Breast epithelium (tissue), 4 donors: ENCODE results near the gene GPR61. TPM values are rescaled to one million over a fixed set of nuclear protein-coding genes. Genes with fewer than 3 reads are reported as not detected.
A peak's percentile ranks its signal among the peaks of the same experiment; 100 is the strongest.

ENCODE experiments used
- DNase-seq, 2 donors: peaks; one replicate each; pipeline ENCODE4 v3.0.0-alpha.2; 2019; ENCODE audit warnings: low spot score in 2 of 2
- H3K27ac ChIP-seq, 2 donors: fragments of 200-600 bp; sonication (generic) in 1 of 2; one replicate each; pipeline ENCODE4 v1.5.1; 2016 to 2019; ENCODE audit warnings: mild to moderate bottlenecking in 1 of 2
- H3K27me3 ChIP-seq, 2 donors: fragments of 200-600 bp; sonication (generic) in 1 of 2; one replicate each; pipeline versions ENCODE4 v1.5.1 to v1.6.0; 2017 to 2019; ENCODE audit warnings: control low read depth in 1 of 2, mild to moderate bottlenecking in 1 of 2
- H3K36me3 ChIP-seq: fragments of 200-600 bp; one replicate; pipeline ENCODE4 v1.5.1; 2019
- H3K4me1 ChIP-seq, 2 donors: fragments of 200-600 bp; sonication (generic); one replicate each; pipeline ENCODE4 v1.5.1; 2016 to 2019; ENCODE audit warnings: control low read depth in 1 of 2
- H3K4me3 ChIP-seq, 3 donors: fragments of 200-600 bp; sonication (generic); 1 replicate in 2 of 3; 2 replicates in 1 of 3; pipeline ENCODE4 v1.5.1; 2016 to 2019; ENCODE audit warnings: mild to moderate bottlenecking in 3 of 3, moderate library complexity in 2 of 3
- H3K9me3 ChIP-seq, 2 donors: fragments of 200-600 bp; sonication (generic) in 1 of 2; one replicate each; pipeline ENCODE4 v1.5.1; 2016 to 2019; ENCODE audit warnings: control low read depth in 1 of 2
- CTCF ChIP-seq, 3 donors: fragments of 450-650 bp; IDR thresholded peaks; one replicate each; pipeline ENCODE4 v1.5.1; 2016 to 2017; ENCODE audit warnings: antibody characterized with exemption in 3 of 3, mild to moderate bottlenecking in 3 of 3, moderate library complexity in 3 of 3
- POLR2A ChIP-seq: fragments of 450-650 bp; IDR thresholded peaks from one replicate; pipeline ENCODE4 v1.6.1; 2016; ENCODE audit warnings: antibody characterized with exemption, mild to moderate bottlenecking, moderate library complexity
- POLR2AphosphoS5 ChIP-seq, 3 donors: sonication (generic); formaldehyde crosslinking; IDR thresholded peaks; one replicate each; pipeline ENCODE4 v1.6.1; 2017; ENCODE audit warnings: antibody characterized with exemption in 3 of 3
- intact Hi-C: fragments of 100-400 bp; cut with DNase I; formaldehyde crosslinking; loops from one replicate; pipeline ENCODE4 v1.15.1; 2023; ENCODE audit warnings: low total_unique reads
- total RNA-seq, 3 donors: library from RNA; depleted of rRNA; stranded (reverse); fragments of >200 nt; gene quantifications; one replicate each; pipeline ENCODE4 v1.1.0, GENCODE V29; 2016

The GPR61 gene
- total RNA-seq, 3 donors from 2014 or later = not detected

DNA sequence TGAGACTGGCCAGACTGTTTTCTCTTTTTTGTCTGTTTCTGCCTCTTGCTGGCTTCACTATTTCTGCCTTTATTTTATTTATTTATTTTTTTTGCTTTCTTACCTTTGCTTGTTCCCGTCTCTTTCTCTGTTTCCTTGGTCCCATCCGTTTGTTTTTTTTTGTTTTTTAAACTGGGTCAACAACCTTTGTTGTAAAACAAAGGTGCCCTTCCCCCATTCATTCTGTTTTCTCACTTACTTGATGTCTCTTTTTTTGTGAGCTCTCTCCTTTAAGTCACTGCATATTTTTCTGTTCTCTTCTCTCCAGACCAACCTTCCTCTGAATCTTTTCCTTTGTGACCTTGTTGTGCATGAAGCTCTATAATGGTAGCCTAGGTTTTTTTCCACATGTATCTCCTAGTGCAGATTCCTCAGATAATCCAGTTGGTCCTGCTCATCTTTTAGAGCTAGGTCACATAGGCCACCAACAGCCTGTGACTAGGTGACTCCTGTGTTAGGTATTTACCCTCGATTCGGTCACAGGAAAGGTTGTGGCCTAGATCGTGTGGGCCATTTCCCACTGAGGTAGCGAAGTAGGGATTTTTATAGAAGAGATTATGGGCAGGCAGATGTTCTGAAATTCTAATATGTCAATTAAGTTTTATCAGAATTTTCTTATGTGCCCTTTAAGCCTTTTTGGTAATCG is 24.7 kb downstream of the GPR61 start:
- intact Hi-C loops = no loop called here
- no peaks in the 10 kb centered on the region for H3K27me3 ChIP-seq

GRCh38 chr1:109565241-109565640 is 25.6 kb downstream of the GPR61 start:
- Histone ChIP-seq H3K4me1 (peaks cover 0 to 1% of the 10 kb centered on the region in 2 donors), H3K27ac (no peak overlapping the region), H3K4me3 (no peak overlapping the region), H3K36me3 (no peaks in the 10 kb centered on the region), H3K27me3 (no peaks in the 10 kb centered on the region), H3K9me3 (no peaks in the 10 kb centered on the region)
- intact Hi-C loops = no loop called here
- no peak for DNase-seq
- TF ChIP-seq CTCF (IDR thresholded peaks at IDR 0.05) (no peak), POLR2AphosphoS5 (IDR thresholded peaks at IDR 0.05) (no peak), POLR2A (no peak)

More for the DNA sequence above, 24.7 kb downstream of the GPR61 start:
- H3K36me3 ChIP-seq = no peaks in the 10 kb centered on the region
- H3K9me3 ChIP-seq = no peaks in the 10 kb centered on the region
- H3K4me3 ChIP-seq = no peak overlapping the region
- no peak for DNase-seq
- H3K4me1 ChIP-seq = no peaks in the 10 kb centered on the region
- H3K27ac ChIP-seq = no peak overlapping the region
- no peak for TF ChIP-seq POLR2AphosphoS5 (IDR thresholded peaks at IDR 0.05)
- no peak for TF ChIP-seq CTCF (IDR thresholded peaks at IDR 0.05)
- no peak for TF ChIP-seq POLR2A

GRCh38 chr1:109566982-109567381 is 27.3 kb downstream of the GPR61 start:
- H3K9me3 ChIP-seq = no peaks in the 10 kb centered on the region
- H3K36me3 ChIP-seq = no peaks in the 10 kb centered on the region
- no peak overlapping the region for H3K4me3 ChIP-seq
- intact Hi-C loops = no loop called here
- no peaks in the 10 kb centered on the region for H3K27me3 ChIP-seq
- no peak for DNase-seq
- no peak overlapping the region for H3K27ac ChIP-seq
- H3K4me1 ChIP-seq = peaks cover 0 to 5% of the 10 kb centered on the region in 2 donors
- no peak for TF ChIP-seq POLR2A
- no peak for TF ChIP-seq POLR2AphosphoS5 (IDR thresholded peaks at IDR 0.05)
- TF ChIP-seq CTCF (IDR thresholded peaks at IDR 0.05) = no peak

GRCh38 chr1:109567877-109568672 is 28.4 kb downstream of the GPR61 start:
- H3K4me1 ChIP-seq = peaks cover 0 to 5% of the 10 kb centered on the region in 2 donors
- intact Hi-C loops = no loop called here
- TF ChIP-seq POLR2AphosphoS5 (IDR thresholded peaks at IDR 0.05) = no peak
- TF ChIP-seq CTCF (IDR thresholded peaks at IDR 0.05) = no peak
- no peak for TF ChIP-seq POLR2A

DNA sequence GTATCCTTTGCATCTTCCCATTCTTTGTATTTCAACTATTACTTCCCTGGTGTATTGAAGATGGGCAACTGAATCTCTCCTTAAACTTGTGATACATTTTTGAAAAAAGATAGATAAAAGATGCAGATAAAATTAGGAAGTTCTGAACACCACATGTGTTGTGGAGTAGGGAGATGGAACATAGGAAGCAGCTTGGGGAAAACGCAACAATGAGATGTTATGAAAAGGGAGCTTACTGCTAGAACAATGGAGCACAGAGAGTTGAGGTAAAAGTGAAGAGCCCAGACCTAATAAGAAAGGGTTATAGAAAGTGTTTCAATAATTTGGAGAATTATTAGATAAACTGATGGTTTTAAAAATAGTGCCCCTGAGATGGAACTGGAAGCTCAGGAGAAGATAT is 29.7 kb downstream of the GPR61 start:
- no peak for DNase-seq
- Histone ChIP-seq H3K27me3 (no peaks in the 10 kb centered on the region), H3K27ac (peak overlapping the region in 1 of 2 donors; percentile 40), H3K4me3 (no peak overlapping the region), H3K4me1 (peaks cover 0 to 5% of the 10 kb centered on the region in 2 donors), H3K9me3 (no peaks in the 10 kb centered on the region), H3K36me3 (no peaks in the 10 kb centered on the region)
- no peak for TF ChIP-seq CTCF (IDR thresholded peaks at IDR 0.05)
- no peak for TF ChIP-seq POLR2AphosphoS5 (IDR thresholded peaks at IDR 0.05)
- no peak for TF ChIP-seq POLR2A
- intact Hi-C loops = no loop called here

More at GRCh38 chr1:109567877-109568672, 28.4 kb downstream of the GPR61 start:
- no peaks in the 10 kb centered on the region for H3K27me3 ChIP-seq
- H3K9me3 ChIP-seq = no peaks in the 10 kb centered on the region
- no peaks in the 10 kb centered on the region for H3K36me3 ChIP-seq
- no peak overlapping the region for H3K27ac ChIP-seq
- DNase-seq = no peak
- no peak overlapping the region for H3K4me3 ChIP-seq
